ENCODE measurements around the gene TSHZ2. TPM values are rescaled to one million over a fixed set of nuclear protein-coding genes. Genes with fewer than 3 reads are reported as not detected.

TSHZ2 gene
- total RNA-seq, 3 donors from 2014 or later (not counting 1 experiment from before 2014, with no cell fraction given), result 1.8 to 1.9 TPM; not detected in 1

DNA sequence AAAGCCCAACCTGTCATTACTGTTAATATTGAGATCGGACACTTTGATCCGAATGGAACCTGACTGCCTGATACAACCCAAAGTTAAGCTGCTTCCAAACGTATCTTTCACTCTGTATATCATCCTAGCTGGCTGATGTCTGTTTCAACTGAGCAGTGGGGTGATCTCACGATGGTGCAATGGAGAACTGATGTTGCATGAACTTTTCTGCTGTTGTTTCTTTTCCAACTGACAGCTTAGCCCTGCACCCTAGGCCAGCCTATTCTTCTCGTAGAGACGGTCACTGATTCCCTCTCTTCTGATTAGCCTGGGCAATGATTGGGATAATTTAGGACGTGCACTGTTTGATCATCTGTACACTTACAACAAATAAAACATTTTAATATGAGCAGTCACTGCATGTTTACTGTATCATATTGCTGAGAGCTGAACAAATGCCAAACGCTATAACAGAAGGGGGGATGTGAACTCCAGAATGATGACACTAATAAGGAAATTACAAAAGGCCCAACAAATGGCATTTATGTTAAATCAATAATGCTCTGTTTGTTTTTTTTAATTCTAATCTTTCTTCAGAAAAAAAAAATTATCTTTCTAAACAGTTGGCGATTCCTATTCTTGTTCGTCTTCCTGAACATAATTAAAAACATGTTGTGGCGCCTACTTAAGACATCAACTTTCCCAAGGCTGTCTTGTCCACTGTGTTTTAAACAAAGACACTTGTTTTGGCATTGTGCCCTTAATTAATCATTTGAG is 436.7 kb downstream of the TSHZ2 start:
- WGBS (ENCODE audit: insufficient coverage), result 91% methylated on average over 11 of the region's 11 CpGs
- TF ChIP-seq, protein P1, sequence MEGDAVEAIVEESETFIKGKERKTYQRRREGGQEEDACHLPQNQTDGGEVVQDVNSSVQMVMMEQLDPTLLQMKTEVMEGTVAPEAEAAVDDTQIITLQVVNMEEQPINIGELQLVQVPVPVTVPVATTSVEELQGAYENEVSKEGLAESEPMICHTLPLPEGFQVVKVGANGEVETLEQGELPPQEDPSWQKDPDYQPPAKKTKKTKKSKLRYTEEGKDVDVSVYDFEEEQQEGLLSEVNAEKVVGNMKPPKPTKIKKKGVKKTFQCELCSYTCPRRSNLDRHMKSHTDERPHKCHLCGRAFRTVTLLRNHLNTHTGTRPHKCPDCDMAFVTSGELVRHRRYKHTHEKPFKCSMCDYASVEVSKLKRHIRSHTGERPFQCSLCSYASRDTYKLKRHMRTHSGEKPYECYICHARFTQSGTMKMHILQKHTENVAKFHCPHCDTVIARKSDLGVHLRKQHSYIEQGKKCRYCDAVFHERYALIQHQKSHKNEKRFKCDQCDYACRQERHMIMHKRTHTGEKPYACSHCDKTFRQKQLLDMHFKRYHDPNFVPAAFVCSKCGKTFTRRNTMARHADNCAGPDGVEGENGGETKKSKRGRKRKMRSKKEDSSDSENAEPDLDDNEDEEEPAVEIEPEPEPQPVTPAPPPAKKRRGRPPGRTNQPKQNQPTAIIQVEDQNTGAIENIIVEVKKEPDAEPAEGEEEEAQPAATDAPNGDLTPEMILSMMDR (IDR thresholded peaks at IDR 0.05), result no peak
- H3K4me3 ChIP-seq (ENCODE audit: low read length), result no peak overlapping the region
- H3K9me3 ChIP-seq (ENCODE audit: control insufficient read depth, insufficient read depth, low read length), result no peaks in the 10 kb centered on the region
- peaks cover 6% of the 10 kb centered on the region for H3K4me1 ChIP-seq (ENCODE audit: control insufficient read depth, insufficient read depth, low read length)
- H3K36me3 ChIP-seq (ENCODE audit: control insufficient read depth, insufficient read depth, low read length), result no peaks in the 10 kb centered on the region
- Mint-ChIP-seq H3K27me3 (ENCODE audit: low read depth in 2 of 2) (peaks cover 11 to 19% of the 10 kb centered on the region in 2 donors), H3K9me3 (no peaks in the 10 kb centered on the region), H3K4me3 (no peak overlapping the region), H3K36me3 (no peaks in the 10 kb centered on the region), H3K4me1 (peaks cover 0 to 6% of the 10 kb centered on the region in 2 donors), H3K27ac (no peak overlapping the region)
- H3K27me3 ChIP-seq (ENCODE audit: control insufficient read depth, insufficient read depth, low read length), result no peaks in the 10 kb centered on the region
- intact Hi-C loops (cut with micrococcal nuclease), result no loop called here
- H3K27ac ChIP-seq (ENCODE audit: low read length), result no peak overlapping the region
- ATAC-seq (no peak), DNase-seq (no peak)

DNA sequence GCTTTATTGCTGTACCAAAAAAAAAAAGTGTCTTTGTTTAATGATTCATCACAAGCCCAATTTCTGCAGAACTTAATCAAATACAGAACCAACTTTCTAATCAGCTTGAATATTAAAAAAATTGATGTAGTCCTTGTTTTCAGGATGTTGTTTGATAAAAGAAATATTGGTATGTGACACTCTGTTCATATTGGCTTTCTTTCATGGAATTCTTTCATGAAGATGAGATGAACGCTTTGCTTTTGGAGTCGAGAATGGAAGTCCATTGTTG is 437.2 kb downstream of the TSHZ2 start:
- Mint-ChIP-seq H3K27ac (no peak overlapping the region), H3K36me3 (no peaks in the 10 kb centered on the region), H3K9me3 (no peaks in the 10 kb centered on the region), H3K27me3 (ENCODE audit: low read depth in 2 of 2) (peaks cover 10 to 19% of the 10 kb centered on the region in 2 donors), H3K4me3 (no peak overlapping the region), H3K4me1 (peaks cover 0 to 6% of the 10 kb centered on the region in 2 donors)
- H3K27ac ChIP-seq (ENCODE audit: low read length), result no peak overlapping the region
- ATAC-seq (no peak), DNase-seq (no peak)
- 98% methylated on average over 2 of the region's 2 CpGs for WGBS (ENCODE audit: insufficient coverage)
- no peaks in the 10 kb centered on the region for H3K27me3 ChIP-seq (ENCODE audit: control insufficient read depth, insufficient read depth, low read length)
- TF ChIP-seq, protein P1 (IDR thresholded peaks at IDR 0.05), result no peak
- no peaks in the 10 kb centered on the region for H3K9me3 ChIP-seq (ENCODE audit: control insufficient read depth, insufficient read depth, low read length)
- H3K36me3 ChIP-seq (ENCODE audit: control insufficient read depth, insufficient read depth, low read length), result no peaks in the 10 kb centered on the region
- H3K4me1 ChIP-seq (ENCODE audit: control insufficient read depth, insufficient read depth, low read length), result peaks cover 6% of the 10 kb centered on the region
- intact Hi-C loops (cut with micrococcal nuclease), result no loop called here
- H3K4me3 ChIP-seq (ENCODE audit: low read length), result no peak overlapping the region

DNA sequence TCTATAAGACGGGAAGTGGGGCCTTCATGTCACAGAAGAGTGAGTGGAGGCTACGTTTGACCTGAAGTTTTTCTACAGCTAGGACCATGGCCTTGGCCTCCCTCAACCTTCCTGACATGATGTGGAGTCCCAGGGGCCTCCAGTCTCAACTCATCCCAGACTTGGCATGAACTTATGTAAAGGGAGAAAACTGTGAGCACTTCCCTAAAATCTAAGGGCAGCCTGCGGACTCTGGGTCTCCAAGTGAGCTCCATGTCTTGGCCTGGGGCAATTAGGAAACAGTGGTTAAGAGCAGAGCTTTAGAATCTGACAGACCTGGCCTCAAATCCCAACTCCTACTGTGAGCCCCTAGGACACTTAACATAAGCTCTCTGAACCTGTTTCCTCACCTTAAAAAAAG is 439.0 kb downstream of the TSHZ2 start:
- H3K27ac Mint-ChIP-seq, result no peak overlapping the region
- Histone ChIP-seq H3K4me1 (ENCODE audit: control insufficient read depth, insufficient read depth, low read length) (peaks cover 6% of the 10 kb centered on the region), H3K27ac (ENCODE audit: low read length) (no peak overlapping the region), H3K4me3 (ENCODE audit: low read length) (no peak overlapping the region), H3K36me3 (ENCODE audit: control insufficient read depth, insufficient read depth, low read length) (no peaks in the 10 kb centered on the region), H3K9me3 (ENCODE audit: control insufficient read depth, insufficient read depth, low read length) (no peaks in the 10 kb centered on the region), H3K27me3 (ENCODE audit: control insufficient read depth, insufficient read depth, low read length) (no peaks in the 10 kb centered on the region)
- WGBS (ENCODE audit: insufficient coverage), result 87% methylated on average over 3 of the region's 3 CpGs
- TF ChIP-seq, protein P1 (IDR thresholded peaks at IDR 0.05), result no peak
- peaks cover 10 to 13% of the 10 kb centered on the region in 2 donors for H3K27me3 Mint-ChIP-seq (ENCODE audit: low read depth in 2 of 2)
- no peaks in the 10 kb centered on the region for H3K9me3 Mint-ChIP-seq
- ATAC-seq (no peak), DNase-seq (no peak)
- intact Hi-C loops (cut with micrococcal nuclease), result loop anchor here (5.0 kb wide), 1 partner anchor 531 kb away; no protein-coding TSS in a partner anchor
- H3K36me3 Mint-ChIP-seq, result no peaks in the 10 kb centered on the region
- no peak overlapping the region for H3K4me3 Mint-ChIP-seq
- H3K4me1 Mint-ChIP-seq, result peaks cover 0 to 6% of the 10 kb centered on the region in 2 donors

DNA sequence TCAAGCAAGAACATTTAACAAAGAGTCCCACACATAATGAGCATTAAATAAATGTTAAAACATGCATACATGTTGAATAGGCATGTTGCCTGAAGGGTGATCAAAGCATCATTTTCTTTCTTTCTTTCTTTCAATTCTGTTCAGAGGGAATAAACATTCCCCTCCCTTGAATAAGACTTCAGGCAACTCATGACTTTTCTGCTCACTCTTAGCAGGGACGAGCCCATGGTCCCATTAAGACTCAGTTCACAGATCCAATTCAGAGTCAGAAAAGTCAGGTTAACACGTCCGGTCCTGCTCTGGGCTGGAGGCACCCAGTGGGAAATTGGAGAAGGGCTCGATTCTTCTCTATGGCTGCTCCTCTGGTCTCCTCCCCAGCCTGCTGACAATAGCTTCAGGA is 439.7 kb downstream of the TSHZ2 start:
- DNase-seq, result no peak
- 86% methylated on average over 4 of the region's 4 CpGs for WGBS (ENCODE audit: insufficient coverage)

More for the DNA sequence above, 439.7 kb downstream of the TSHZ2 start:
- ATAC-seq, result no peak
- Histone ChIP-seq H3K4me1 (ENCODE audit: control insufficient read depth, insufficient read depth, low read length) (peaks cover 6% of the 10 kb centered on the region), H3K9me3 (ENCODE audit: control insufficient read depth, insufficient read depth, low read length) (no peaks in the 10 kb centered on the region), H3K4me3 (ENCODE audit: low read length) (no peak overlapping the region), H3K27ac (ENCODE audit: low read length) (no peak overlapping the region), H3K36me3 (ENCODE audit: control insufficient read depth, insufficient read depth, low read length) (no peaks in the 10 kb centered on the region), H3K27me3 (ENCODE audit: control insufficient read depth, insufficient read depth, low read length) (no peaks in the 10 kb centered on the region)
- H3K27ac Mint-ChIP-seq, result no peak overlapping the region
- H3K4me1 Mint-ChIP-seq, result peaks cover 0 to 6% of the 10 kb centered on the region in 2 donors
- TF ChIP-seq, protein P1 (IDR thresholded peaks at IDR 0.05), result no peak
- H3K27me3 Mint-ChIP-seq (ENCODE audit: low read depth in 2 of 2), result peaks cover 10 to 11% of the 10 kb centered on the region in 2 donors
- intact Hi-C loops (cut with micrococcal nuclease), result loop anchor here (5.0 kb wide), 1 partner anchor 530 kb away; no protein-coding TSS in a partner anchor
- no peaks in the 10 kb centered on the region for H3K36me3 Mint-ChIP-seq
- H3K4me3 Mint-ChIP-seq, result no peak overlapping the region
- H3K9me3 Mint-ChIP-seq, result no peaks in the 10 kb centered on the region
